Kidney epithelial cell (primary cell): ENCODE measurements around the gene LACTB. TPM values are rescaled to one million over a fixed set of nuclear protein-coding genes. Genes with fewer than 3 reads are reported as not detected.

ENCODE experiments used
- DNase-seq: peaks from one replicate; pipeline ENCODE4 v3.0.0-alpha.2; 2010; ENCODE audit warnings: low read depth
- H3K27me3 ChIP-seq: 2 replicates; pipeline ENCODE4 v1.6.0; 2011; ENCODE audit warnings: low read length; ENCODE audit not compliant: control insufficient read depth, insufficient read depth
- H3K36me3 ChIP-seq: 2 replicates; pipeline ENCODE4 v1.5.1; 2011; ENCODE audit warnings: low read length; ENCODE audit not compliant: control insufficient read depth, insufficient read depth
- H3K4me3 ChIP-seq: 2 replicates; pipeline ENCODE4 v1.5.1; 2011; ENCODE audit warnings: low read depth, mild to moderate bottlenecking, control low read depth, low read length
- CTCF ChIP-seq: IDR thresholded peaks from 2 replicates; pipeline ENCODE4 v1.5.1; 2011; ENCODE audit warnings: mild to moderate bottlenecking, moderate library complexity, low read length, control low read depth, inconsistent platforms; ENCODE audit not compliant: insufficient read depth, poor library complexity, severe bottlenecking
- total RNA-seq: library from RNA; depleted of rRNA; stranded (reverse); fragments of >200 nt; gene quantifications from 2 replicates; pipeline ENCODE4 v1.2.3, GENCODE V29; 2015

Gene LACTB
- total RNA-seq, 1 donor from 2014 or later, result 11.6 TPM

DNA sequence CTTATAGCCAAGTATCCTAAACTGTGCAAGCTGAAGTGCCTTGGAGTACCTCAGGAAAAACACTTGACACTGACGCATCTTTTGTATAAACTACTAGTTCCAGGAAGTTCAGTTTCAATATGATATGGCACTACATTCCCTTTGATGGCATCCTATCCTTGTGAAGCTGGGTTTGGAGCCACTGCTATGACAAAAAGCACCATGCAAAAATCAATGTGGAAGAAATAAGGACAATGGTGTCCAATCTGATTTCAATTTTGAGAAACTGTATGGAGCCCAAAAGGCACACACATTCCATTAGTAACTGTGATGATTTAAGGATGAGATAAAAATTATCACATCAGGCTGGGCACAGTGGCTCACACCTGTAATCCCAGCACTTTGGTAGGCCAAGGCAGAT lies 30.0 kb downstream of the LACTB start:
- H3K27me3 ChIP-seq, result no peaks in the 10 kb centered on the region
- DNase-seq, result no peak
- H3K36me3 ChIP-seq, result no peaks in the 10 kb centered on the region
- no peak overlapping the region for H3K4me3 ChIP-seq
- TF ChIP-seq CTCF, result no peak

- TF ChIP-seq CTCF, result no peak
- no peaks in the 10 kb centered on the region for H3K36me3 ChIP-seq
- DNase-seq, result no peak
- H3K4me3 ChIP-seq, result peak overlapping the region; percentile 78
- no peaks in the 10 kb centered on the region for H3K27me3 ChIP-seq
These were observed 33.8 kb downstream of the LACTB start for GRCh38 chr15:63155486-63155885.

GRCh38 chr15:63156086-63156710 lies 34.5 kb downstream of the LACTB start:
- DNase-seq, result no peak
- no peaks in the 10 kb centered on the region for H3K36me3 ChIP-seq
- H3K4me3 ChIP-seq, result peak overlapping the region; percentile 78
- H3K27me3 ChIP-seq, result no peaks in the 10 kb centered on the region
- TF ChIP-seq CTCF, result no peak

DNA sequence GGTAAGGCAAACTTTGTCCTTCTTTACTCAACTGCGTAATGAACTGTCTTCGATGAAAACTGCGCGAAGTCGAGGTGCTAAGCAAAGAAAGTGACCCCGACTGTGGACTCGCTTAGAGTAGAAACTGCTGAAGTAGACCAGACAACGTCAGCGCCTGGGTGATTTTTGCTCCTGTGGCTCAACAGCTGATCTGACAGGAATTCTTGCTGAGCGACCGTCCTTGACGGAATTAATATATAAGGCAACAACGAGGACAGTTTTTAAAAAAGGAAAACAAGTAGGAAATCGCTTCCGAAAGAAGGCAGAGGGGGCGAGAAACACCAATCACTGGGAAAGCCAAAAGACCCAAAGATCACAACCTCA lies 35.1 kb downstream of the LACTB start:
- TF ChIP-seq CTCF, result no peak
- H3K4me3 ChIP-seq, result peak overlapping the region; percentile 78
- DNase-seq, result no peak
- no peaks in the 10 kb centered on the region for H3K36me3 ChIP-seq
- no peaks in the 10 kb centered on the region for H3K27me3 ChIP-seq

DNA sequence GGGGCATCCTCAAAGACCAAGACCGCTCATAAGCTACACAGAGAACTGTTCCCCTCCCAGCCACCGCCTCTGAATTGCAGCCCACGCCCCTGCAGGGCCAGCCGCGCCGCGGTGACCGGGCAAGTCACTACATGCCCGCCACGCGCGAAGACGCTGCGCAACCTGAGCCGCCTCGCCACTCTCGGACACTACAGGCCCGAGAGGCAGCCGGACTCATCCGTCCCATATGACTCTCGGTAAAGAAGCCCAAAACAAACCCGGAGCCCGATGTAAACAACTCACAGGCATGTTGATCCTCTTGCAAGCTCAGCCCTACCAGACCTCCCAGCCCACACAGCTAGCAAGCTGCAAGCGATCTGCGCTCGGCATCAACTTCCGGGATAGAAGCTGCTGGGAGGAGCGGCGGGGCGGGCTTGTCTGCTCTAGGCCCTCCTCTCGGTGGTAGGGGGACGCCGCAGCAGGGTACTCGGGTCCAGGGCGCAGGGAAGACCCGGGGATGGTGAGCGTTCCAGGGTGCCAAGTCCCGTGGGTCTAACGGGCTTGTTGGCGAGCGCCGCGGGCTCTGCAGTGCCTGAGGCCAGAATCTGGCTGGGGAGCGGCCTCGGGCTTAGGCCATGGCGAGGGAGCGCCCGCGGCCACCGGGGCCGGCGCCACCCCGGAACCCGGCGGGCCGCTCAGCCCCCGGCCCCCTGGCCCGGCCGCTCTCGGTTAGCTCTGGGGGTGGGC lies 35.6 kb downstream of the LACTB start, which contains the start of gene RPS27L:
RPS27L (minus strand) TSS at position 360 of the 726 bp plus-strand sequence; CDS start at position 288, 72 bp downstream.
- peak; percentile 74 for DNase-seq
- no peaks in the 10 kb centered on the region for H3K36me3 ChIP-seq
- no peaks in the 10 kb centered on the region for H3K27me3 ChIP-seq
- no peak for TF ChIP-seq CTCF
- peak within 1 kb of the TSS; percentile 78 for H3K4me3 ChIP-seq
